Thyroid gland (tissue), 4 donors: ENCODE data around the gene AMBP. TPM values are rescaled to one million over a fixed set of nuclear protein-coding genes. Genes with fewer than 3 reads are reported as not detected.

Source experiments
- DNase-seq, 2 donors: peaks; one replicate each; pipeline ENCODE4 v3.0.0-alpha.2; 2019
- H3K27ac ChIP-seq, 3 donors: fragments of 200-600 bp; sonication (generic); 1 replicate in 2 of 3; 2 replicates in 1 of 3; pipeline ENCODE4 v1.5.1; 2016 to 2019; ENCODE audit warnings: mild to moderate bottlenecking in 1 of 3, moderate library complexity in 1 of 3
- H3K27me3 ChIP-seq: fragments of 200-600 bp; sonication (generic); one replicate; pipeline ENCODE4 v1.5.1; 2019
- H3K36me3 ChIP-seq, 2 donors: fragments of 200-600 bp; sonication (generic); one replicate each; pipeline ENCODE4 v1.5.1; 2016 to 2019
- H3K4me1 ChIP-seq, 2 donors: fragments of 200-600 bp; sonication (generic); one replicate each; pipeline ENCODE4 v1.5.1; 2017 to 2019
- H3K4me3 ChIP-seq, 3 donors: fragments of 200-600 bp; sonication (generic); replicated peaks in 1 of 3; 1 replicate in 2 of 3; 2 replicates in 1 of 3; pipeline ENCODE4 v1.5.1; 2016; ENCODE audit warnings: mild to moderate bottlenecking in 1 of 3
- H3K9me3 ChIP-seq: fragments of 200-600 bp; sonication (generic); one replicate; pipeline ENCODE4 v1.5.1; 2017
- POLR2A ChIP-seq, 2 donors: fragments of 450-650 bp; IDR thresholded peaks; one replicate each; pipeline ENCODE4 v1.6.1; 2017; ENCODE audit warnings: antibody characterized with exemption in 2 of 2, mild to moderate bottlenecking in 2 of 2, moderate library complexity in 1 of 2
- WGBS, 2 donors: methylation state at CpG; one replicate each; pipeline ENCODE4 v1.1.5; 2017; 5-methylcytosine and 5-hydroxymethylcytosine counted together
- intact Hi-C: fragments of 100-400 bp; cut with DNase I; formaldehyde crosslinking; loops from one replicate; pipeline ENCODE4 v1.15.1; 2023
- total RNA-seq, 4 donors: library from RNA; depleted of rRNA; stranded (reverse); fragments of >200 nt; gene quantifications; one replicate each; pipeline ENCODE4 v1.2.3, GENCODE V29; 2016
- TF ChIP-seq, protein P1 (sequence below), 6 experiments: fragments of 200-600 bp in 3 of 6; fragments of 450-650 bp in 3 of 6; sonication (generic) in 3 of 6; IDR thresholded peaks; one replicate each; pipeline ENCODE4 v1.5.1; 2016 to 2019; ENCODE audit warnings: antibody characterized with exemption in 6 of 6, mild to moderate bottlenecking in 2 of 6, inconsistent platforms in 1 of 6, moderate library complexity in 1 of 6

The AMBP gene
- total RNA-seq, 4 donors from 2014 or later, result 0.83 to 4.2 (median 2.1) TPM; not detected in 1

GRCh38 chr9:114031037-114031630 is 47.0 kb downstream of the AMBP start:
- DNase-seq, result no peak
- H3K27me3 ChIP-seq, result no peaks in the 10 kb centered on the region
- H3K4me1 ChIP-seq, result no peaks in the 10 kb centered on the region
- H3K9me3 ChIP-seq, result no peaks in the 10 kb centered on the region
- WGBS, 2 donors, result 94 to 99% methylated on average over 7 of the region's 7 CpGs
- H3K4me3 ChIP-seq, result no peak overlapping the region
- intact Hi-C loops, result loop anchor here (10.0 kb wide), 1 partner anchor 226 kb away; no protein-coding TSS in a partner anchor
- no peak for TF ChIP-seq POLR2A (IDR thresholded peaks at IDR 0.05)
- TF ChIP-seq, protein P1, sequence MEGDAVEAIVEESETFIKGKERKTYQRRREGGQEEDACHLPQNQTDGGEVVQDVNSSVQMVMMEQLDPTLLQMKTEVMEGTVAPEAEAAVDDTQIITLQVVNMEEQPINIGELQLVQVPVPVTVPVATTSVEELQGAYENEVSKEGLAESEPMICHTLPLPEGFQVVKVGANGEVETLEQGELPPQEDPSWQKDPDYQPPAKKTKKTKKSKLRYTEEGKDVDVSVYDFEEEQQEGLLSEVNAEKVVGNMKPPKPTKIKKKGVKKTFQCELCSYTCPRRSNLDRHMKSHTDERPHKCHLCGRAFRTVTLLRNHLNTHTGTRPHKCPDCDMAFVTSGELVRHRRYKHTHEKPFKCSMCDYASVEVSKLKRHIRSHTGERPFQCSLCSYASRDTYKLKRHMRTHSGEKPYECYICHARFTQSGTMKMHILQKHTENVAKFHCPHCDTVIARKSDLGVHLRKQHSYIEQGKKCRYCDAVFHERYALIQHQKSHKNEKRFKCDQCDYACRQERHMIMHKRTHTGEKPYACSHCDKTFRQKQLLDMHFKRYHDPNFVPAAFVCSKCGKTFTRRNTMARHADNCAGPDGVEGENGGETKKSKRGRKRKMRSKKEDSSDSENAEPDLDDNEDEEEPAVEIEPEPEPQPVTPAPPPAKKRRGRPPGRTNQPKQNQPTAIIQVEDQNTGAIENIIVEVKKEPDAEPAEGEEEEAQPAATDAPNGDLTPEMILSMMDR (IDR thresholded peaks at IDR 0.05), result no peak
- no peak overlapping the region for H3K27ac ChIP-seq
- H3K36me3 ChIP-seq, result peaks cover under 1 to 9% of the 10 kb centered on the region in 2 donors

DNA sequence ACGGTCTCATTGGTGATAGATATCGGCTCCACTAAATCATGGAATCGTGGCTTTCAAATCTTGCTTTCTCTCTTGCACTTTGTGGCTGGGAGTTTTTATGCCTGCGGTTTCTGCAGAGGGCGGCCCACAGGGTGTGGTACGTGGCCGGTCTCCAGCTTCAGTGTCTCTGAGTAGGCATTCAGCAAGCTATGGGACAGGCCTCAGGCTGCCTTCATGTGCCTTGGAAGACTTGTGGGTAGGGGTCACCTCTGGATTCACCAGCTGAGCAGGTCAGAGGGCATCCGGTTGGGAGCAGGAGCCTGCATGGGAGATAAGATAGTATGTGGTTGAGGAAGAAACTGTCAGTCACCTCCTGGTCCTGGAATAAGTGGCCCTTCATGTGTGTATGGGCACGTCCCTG is 47.7 kb downstream of the AMBP start:
- WGBS, 2 donors, result 95% methylated on average over 8 to 9 of the region's 9 CpGs
- H3K4me3 ChIP-seq, result no peak overlapping the region
- no peak for DNase-seq
- intact Hi-C loops, result loop anchor here (10.0 kb wide), 1 partner anchor 226 kb away; no protein-coding TSS in a partner anchor
- no peaks in the 10 kb centered on the region for H3K4me1 ChIP-seq
- TF ChIP-seq POLR2A (IDR thresholded peaks at IDR 0.05), result no peak
- TF ChIP-seq, protein P1 (IDR thresholded peaks at IDR 0.05), result no peak
- no peak overlapping the region for H3K27ac ChIP-seq
- H3K36me3 ChIP-seq, result peaks cover 0 to 9% of the 10 kb centered on the region in 2 donors
- H3K27me3 ChIP-seq, result no peaks in the 10 kb centered on the region
- no peaks in the 10 kb centered on the region for H3K9me3 ChIP-seq

DNA sequence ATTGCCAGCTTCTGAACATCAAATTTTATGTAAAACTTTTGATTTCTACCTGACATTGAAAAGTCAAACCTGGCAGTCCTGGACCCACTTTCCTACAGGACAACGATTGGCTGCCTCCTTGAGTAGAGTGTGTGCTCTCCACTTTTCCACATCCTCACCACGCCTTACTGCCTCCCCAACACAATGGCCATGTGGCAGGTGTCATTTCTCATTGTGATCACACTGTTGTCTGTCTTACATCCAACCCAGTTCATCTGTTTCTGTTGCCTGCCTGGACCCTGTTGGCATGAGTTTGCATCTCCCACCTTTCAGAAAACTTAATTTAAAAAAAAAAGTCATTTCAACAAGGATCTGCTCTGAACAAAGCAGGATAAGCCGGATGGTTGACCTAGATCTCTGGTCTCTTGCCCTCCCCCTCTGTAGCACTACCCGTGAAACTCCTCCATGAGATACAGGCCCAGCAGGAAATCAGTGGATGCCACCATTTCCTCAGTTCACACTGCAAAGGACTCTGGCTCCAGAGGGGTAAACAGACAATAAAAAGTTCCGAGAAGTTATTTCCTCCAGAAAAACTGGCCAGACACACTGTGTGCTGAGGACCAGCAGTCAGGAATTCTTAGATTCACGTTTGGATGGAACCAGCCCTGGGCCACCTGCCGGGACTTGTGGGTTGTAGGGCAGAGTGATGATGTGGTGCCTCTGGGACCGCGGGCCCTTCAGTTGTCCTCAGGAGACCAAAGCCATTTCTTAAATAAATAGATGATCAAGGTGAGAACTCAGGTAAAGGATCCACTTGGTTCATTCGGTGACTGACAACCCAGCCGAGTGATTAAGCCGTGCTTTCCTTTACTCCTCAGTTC is 48.6 kb downstream of the AMBP start:
- H3K9me3 ChIP-seq, result no peaks in the 10 kb centered on the region
- TF ChIP-seq, protein P1 (IDR thresholded peaks at IDR 0.05), result no peak
- TF ChIP-seq POLR2A (IDR thresholded peaks at IDR 0.05), result no peak
- H3K4me3 ChIP-seq, result no peak overlapping the region
- no peak for DNase-seq
- intact Hi-C loops, result loop anchor here (10.0 kb wide), 1 partner anchor 225 kb away; no protein-coding TSS in a partner anchor
- H3K27ac ChIP-seq, result no peak overlapping the region
- no peaks in the 10 kb centered on the region for H3K27me3 ChIP-seq
- no peaks in the 10 kb centered on the region for H3K4me1 ChIP-seq
- WGBS, 2 donors, result 82 to 86% methylated on average over 12 of the region's 12 CpGs
- H3K36me3 ChIP-seq, result peaks cover 0 to 9% of the 10 kb centered on the region in 2 donors

- intact Hi-C loops, result no loop called here
- H3K27ac ChIP-seq, result no peak overlapping the region
- peaks cover 0 to 9% of the 10 kb centered on the region in 2 donors for H3K36me3 ChIP-seq
- no peak overlapping the region for H3K4me3 ChIP-seq
- TF ChIP-seq, protein P1 (IDR thresholded peaks at IDR 0.05), result no peak
- TF ChIP-seq POLR2A (IDR thresholded peaks at IDR 0.05), result no peak
- no peak for DNase-seq
- no peaks in the 10 kb centered on the region for H3K27me3 ChIP-seq
- H3K4me1 ChIP-seq, result no peaks in the 10 kb centered on the region
- 95 to 96% methylated on average over 17 to 20 of the region's 22 CpGs for WGBS, 2 donors
- no peaks in the 10 kb centered on the region for H3K9me3 ChIP-seq
Observed at GRCh38 chr9:114028646-114029045, 49.5 kb downstream of the AMBP start.
